ENCODE measurements around the gene NLRP8. TPM values are rescaled to one million over a fixed set of nuclear protein-coding genes. Genes with fewer than 3 reads are reported as not detected.

The NLRP8 gene
- total RNA-seq, 4 donors from 2014 or later, result not detected

DNA sequence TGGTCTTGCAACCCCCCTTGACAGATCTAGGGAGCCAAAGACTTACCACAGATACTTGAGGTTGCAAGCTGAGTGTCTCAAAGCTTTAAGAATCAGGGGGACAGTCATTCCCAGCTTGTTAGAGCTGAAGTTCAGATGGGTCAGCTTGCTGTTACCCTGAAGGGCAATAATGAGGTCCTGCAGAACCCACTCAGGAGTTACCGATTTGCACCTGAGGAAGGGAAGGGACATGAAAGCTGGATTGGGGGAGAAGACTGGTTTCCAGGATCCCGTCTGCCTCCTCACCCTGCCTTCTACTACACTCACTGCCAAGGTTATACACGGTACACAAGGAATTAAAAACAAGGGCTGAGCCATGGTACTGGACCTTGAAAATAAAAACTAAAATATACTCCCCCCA is 39.9 kb upstream of the NLRP8 start:
- H3K4me3 ChIP-seq, result no peak overlapping the region
- TF ChIP-seq EP300 (IDR thresholded peaks at IDR 0.05) (no peak), POLR2A (IDR thresholded peaks at IDR 0.05) (no peak)
- TF ChIP-seq, protein P1, sequence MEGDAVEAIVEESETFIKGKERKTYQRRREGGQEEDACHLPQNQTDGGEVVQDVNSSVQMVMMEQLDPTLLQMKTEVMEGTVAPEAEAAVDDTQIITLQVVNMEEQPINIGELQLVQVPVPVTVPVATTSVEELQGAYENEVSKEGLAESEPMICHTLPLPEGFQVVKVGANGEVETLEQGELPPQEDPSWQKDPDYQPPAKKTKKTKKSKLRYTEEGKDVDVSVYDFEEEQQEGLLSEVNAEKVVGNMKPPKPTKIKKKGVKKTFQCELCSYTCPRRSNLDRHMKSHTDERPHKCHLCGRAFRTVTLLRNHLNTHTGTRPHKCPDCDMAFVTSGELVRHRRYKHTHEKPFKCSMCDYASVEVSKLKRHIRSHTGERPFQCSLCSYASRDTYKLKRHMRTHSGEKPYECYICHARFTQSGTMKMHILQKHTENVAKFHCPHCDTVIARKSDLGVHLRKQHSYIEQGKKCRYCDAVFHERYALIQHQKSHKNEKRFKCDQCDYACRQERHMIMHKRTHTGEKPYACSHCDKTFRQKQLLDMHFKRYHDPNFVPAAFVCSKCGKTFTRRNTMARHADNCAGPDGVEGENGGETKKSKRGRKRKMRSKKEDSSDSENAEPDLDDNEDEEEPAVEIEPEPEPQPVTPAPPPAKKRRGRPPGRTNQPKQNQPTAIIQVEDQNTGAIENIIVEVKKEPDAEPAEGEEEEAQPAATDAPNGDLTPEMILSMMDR (IDR thresholded peaks at IDR 0.05), result no peak
- no peaks in the 10 kb centered on the region for H3K36me3 ChIP-seq
- DNase-seq (ENCODE audit: low spot score in 2 of 2), result no peak
- H3K9me3 ChIP-seq, result peaks cover 0 to 44% (median 0%) of the 10 kb centered on the region in 4 donors
- no peak overlapping the region for H3K27ac ChIP-seq
- H3K27me3 ChIP-seq, result no peaks in the 10 kb centered on the region
- H3K4me1 ChIP-seq, result no peaks in the 10 kb centered on the region
- 84 to 87% methylated on average over 3 of the region's 3 CpGs for WGBS, 2 donors

- Histone ChIP-seq H3K4me3 (no peak overlapping the region), H3K4me1 (no peaks in the 10 kb centered on the region), H3K27me3 (no peaks in the 10 kb centered on the region), H3K27ac (no peak overlapping the region), H3K36me3 (no peaks in the 10 kb centered on the region), H3K9me3 (peaks cover 0 to 47% (median 0%) of the 10 kb centered on the region in 4 donors)
- WGBS, 2 donors, result 30 to 36% methylated on average over 2 of the region's 2 CpGs
- TF ChIP-seq, protein P1 (IDR thresholded peaks at IDR 0.05), result no peak
- TF ChIP-seq POLR2A (IDR thresholded peaks at IDR 0.05), result no peak
- TF ChIP-seq EP300 (IDR thresholded peaks at IDR 0.05), result no peak
- DNase-seq (ENCODE audit: low spot score in 2 of 2), result no peak
Measured at GRCh38 chr19:55909801-55910200, 37.8 kb upstream of the NLRP8 start.

GRCh38 chr19:55912916-55913315 is 34.7 kb upstream of the NLRP8 start:
- TF ChIP-seq, protein P1 (IDR thresholded peaks at IDR 0.05), result no peak
- no peak for TF ChIP-seq POLR2A (IDR thresholded peaks at IDR 0.05)
- DNase-seq (ENCODE audit: low spot score in 2 of 2), result no peak
- no peak overlapping the region for H3K27ac ChIP-seq
- no peaks in the 10 kb centered on the region for H3K36me3 ChIP-seq
- WGBS, 2 donors, result 79 to 82% methylated on average over 7 of the region's 7 CpGs
- H3K4me1 ChIP-seq, result no peaks in the 10 kb centered on the region
- no peak overlapping the region for H3K4me3 ChIP-seq
- H3K27me3 ChIP-seq, result no peaks in the 10 kb centered on the region
- peaks cover 0 to 64% (median 7%) of the 10 kb centered on the region in 4 donors for H3K9me3 ChIP-seq

DNA sequence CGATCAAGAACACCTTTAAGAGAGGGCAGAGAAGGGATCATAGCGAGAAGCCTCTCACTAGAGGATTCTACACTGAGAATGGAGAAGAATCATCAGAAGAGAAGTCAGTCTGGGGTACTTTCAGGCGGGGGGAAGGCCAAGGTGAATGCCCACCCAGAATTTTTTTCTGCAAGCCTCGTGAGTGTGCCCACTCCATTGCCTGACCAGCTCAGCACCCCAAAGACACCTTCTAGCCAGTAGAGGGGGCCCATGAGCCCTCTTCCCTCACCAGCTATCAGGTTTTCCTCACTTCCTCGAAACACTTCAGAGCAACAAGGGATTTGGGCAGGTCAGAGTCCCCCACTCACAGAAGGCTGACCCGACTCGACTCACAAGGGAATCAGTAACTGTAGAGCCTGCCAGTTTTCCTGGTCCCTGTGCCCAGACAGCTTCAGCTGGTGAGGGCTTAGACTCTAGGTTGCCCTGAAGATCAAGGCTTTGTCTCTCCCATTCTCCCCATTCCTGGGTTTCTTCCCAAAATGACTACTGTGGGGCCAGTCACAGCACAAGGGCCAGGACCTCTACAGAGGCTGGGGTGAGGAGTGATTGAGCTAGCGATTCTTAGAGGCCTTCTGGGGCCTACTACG is 33.9 kb upstream of the NLRP8 start:
- no peak for DNase-seq (ENCODE audit: low spot score in 2 of 2)
- TF ChIP-seq POLR2A (IDR thresholded peaks at IDR 0.05) (no peak), EP300 (IDR thresholded peaks at IDR 0.05) (no peak)
- TF ChIP-seq, protein P1 (IDR thresholded peaks at IDR 0.05), result no peak
- H3K9me3 ChIP-seq, result peaks cover 0 to 61% (median 7%) of the 10 kb centered on the region in 4 donors
- H3K4me3 ChIP-seq, result no peak overlapping the region
- H3K36me3 ChIP-seq, result no peaks in the 10 kb centered on the region
- no peaks in the 10 kb centered on the region for H3K27me3 ChIP-seq
- no peak overlapping the region for H3K27ac ChIP-seq
- WGBS, 2 donors, result 49 to 59% methylated on average over 9 of the region's 9 CpGs
- H3K4me1 ChIP-seq, result no peaks in the 10 kb centered on the region

GRCh38 chr19:55923556-55923955 is 24.1 kb upstream of the NLRP8 start:
- Histone ChIP-seq H3K27ac (no peak overlapping the region), H3K4me1 (no peaks in the 10 kb centered on the region), H3K4me3 (no peak overlapping the region), H3K27me3 (no peaks in the 10 kb centered on the region), H3K36me3 (no peaks in the 10 kb centered on the region), H3K9me3 (peaks cover 0 to 59% (median 0%) of the 10 kb centered on the region in 4 donors)
- WGBS, 2 donors, result 73 to 78% methylated on average over 5 of the region's 5 CpGs
- TF ChIP-seq EP300 (IDR thresholded peaks at IDR 0.05) (no peak), POLR2A (IDR thresholded peaks at IDR 0.05) (no peak)
- TF ChIP-seq, protein P1 (IDR thresholded peaks at IDR 0.05), result no peak
- no peak for DNase-seq (ENCODE audit: low spot score in 2 of 2)

All from tibial nerve (tissue), 4 donors.